NCI-H1105 treated with DMSO at 0.1 percent for 48 hours (cell line): ENCODE data around the gene TMEM192.
"Not testable (repeated sequence)": the region's sequence is repeated elsewhere in the genome, so short reads cannot be mapped to it uniquely, and the experiment has no call there.

Experiments
- DNase-seq: peaks from one replicate; lab custom pipeline; 2025; lab: John Stamatoyannopoulos, UW

The TMEM192 gene

GRCh38 chr4:165112368-165113121 lies at the start of gene TMEM192:
TMEM192 (minus strand) TSS chr4:165112860; CDS start chr4:165112773, 87 bp downstream.
- peak; percentile 82 for DNase-seq

DNA sequence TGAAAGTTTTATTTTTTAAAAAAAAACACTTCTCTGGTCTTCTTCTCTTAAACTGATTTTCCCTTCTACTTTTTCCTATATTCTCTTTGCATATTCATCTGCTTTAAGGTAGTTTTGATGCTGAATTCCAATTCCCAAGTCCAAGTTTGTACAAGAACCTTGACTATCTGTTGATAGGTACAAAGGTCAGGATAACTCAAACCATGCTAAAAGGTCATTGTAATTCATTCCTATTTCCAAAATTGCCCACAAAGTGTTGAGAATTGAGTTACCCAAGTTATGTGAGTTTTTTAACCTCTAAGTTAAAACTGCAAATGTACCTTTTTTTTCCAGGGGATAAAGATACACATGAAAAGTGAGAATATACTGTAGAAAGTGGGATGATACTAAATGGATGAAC lies 46.1 kb upstream of the TMEM192 start:
- no peak for DNase-seq

DNA sequence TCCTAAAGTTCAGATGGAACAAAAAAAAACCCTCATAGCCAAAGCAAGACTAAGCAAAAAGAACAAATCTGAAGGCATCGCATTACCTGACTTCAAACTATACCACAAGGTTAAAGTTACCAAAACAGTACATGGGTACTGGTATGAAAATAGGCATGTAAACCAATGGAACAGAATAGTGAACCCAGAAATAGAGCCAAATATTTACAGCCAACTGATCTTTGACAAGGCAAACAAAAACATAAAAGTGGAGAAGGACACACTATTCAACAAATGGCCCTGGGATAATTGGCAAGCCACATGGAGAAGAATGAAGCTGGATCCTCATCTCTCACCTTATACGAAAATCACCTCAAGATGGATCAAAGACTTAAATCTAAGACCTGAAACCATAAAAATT lies 44.2 kb upstream of the TMEM192 start:
- DNase-seq: no peak

- no peak for DNase-seq
These were observed 41.8 kb upstream of the TMEM192 start for GRCh38 chr4:165154482-165154881.

GRCh38 chr4:165152527-165152926 lies 39.9 kb upstream of the TMEM192 start:
- no peak for DNase-seq

- DNase-seq: no peak
These were observed 39.1 kb upstream of the TMEM192 start for GRCh38 chr4:165151734-165152133.

DNA sequence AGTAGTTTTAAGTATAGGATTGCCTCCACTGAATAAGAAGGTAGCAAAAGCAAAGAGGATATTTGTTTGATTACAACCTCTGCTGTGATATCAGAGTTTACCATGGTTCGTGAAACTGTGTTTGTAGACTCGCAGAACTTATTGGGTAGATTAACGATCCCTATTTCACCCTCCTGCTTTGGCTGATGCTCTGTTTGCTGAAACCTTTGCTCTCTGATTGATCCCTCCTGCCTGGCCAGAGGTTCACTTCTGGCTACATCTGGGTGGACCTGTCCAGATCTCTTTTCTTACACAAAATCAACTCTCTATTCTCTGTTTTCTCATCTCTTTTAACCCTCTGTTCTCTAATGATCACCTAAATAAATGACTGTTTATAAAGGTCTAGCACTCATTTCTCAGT lies 37.9 kb upstream of the TMEM192 start:
- no peak for DNase-seq

GRCh38 chr4:165138843-165139242 lies 26.2 kb upstream of the TMEM192 start:
- no peak for DNase-seq

GRCh38 chr4:165137205-165137604 lies 24.5 kb upstream of the TMEM192 start:
- DNase-seq: no peak

- no peak for DNase-seq
These were observed 23.9 kb upstream of the TMEM192 start for GRCh38 chr4:165136529-165136928.

GRCh38 chr4:165133150-165133549 lies 20.5 kb upstream of the TMEM192 start:
- DNase-seq: no peak

- peak; percentile 22 for DNase-seq
These were observed 18.7 kb upstream of the TMEM192 start for GRCh38 chr4:165131247-165131832.

- DNase-seq: no peak
These were observed 17.3 kb upstream of the TMEM192 start for GRCh38 chr4:165129924-165130323.

DNA sequence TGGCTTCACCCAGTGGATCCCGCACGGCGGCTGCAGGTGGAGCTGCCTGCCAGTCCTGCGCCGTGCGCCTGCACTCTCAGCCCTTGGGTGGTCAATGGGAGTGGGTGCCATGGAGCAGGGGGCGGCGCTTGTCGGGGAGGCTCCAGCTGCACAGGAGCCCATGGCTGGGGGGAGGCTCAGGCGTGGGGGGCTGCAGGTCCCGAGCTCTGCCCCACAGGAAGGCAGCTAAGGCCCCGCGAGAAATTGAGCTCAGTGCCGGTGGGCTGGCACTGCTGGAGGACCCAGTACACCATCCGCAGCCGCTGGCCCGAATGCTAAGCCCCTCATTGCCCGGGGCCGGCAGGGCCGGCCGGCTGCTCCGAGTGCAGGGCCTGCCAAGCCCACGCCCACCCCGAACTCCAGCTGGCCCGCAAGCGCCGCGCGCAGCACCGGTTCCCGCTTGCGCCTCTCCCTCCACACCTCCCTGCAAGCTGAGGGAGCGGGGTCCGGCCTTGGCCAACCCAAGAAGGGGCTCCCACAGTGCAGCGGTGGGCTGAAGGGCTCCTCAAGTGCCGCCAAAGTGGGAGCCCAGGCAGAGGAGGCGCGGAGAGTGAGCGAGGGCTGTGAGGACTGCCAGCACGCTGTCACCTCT lies 13.3 kb upstream of the TMEM192 start:
- DNase-seq: not testable (repeated sequence)

- no peak for DNase-seq
These were observed 11.8 kb upstream of the TMEM192 start for GRCh38 chr4:165124488-165124887.

GRCh38 chr4:165118256-165118909 lies 5.7 kb upstream of the TMEM192 start:
- no peak for DNase-seq

GRCh38 chr4:165115301-165115700 lies 2.6 kb upstream of the TMEM192 start:
- DNase-seq: no peak

DNA sequence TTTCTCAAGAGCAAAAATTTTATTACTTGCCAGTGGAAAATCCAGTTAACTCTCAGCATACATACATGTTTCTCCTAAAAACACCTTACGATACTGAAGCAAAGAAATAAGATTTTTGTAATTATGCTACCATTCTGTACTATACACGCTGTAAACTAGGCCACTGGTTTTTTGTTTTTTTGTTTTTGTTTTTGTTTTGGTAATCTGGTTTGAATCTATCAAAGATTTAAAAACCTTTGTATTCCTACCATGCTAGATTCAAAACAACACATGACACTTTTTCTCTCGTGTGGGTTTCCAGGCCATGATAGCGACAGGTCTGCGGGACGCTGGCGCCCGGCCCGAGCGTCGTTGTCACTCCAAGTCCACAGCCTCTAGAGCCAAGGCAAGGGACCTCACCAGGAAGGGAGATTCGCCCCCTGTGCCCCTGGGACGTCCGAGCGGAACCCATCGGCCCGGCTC lies 723 bp downstream of the TMEM192 start:
- no peak for DNase-seq

DNA sequence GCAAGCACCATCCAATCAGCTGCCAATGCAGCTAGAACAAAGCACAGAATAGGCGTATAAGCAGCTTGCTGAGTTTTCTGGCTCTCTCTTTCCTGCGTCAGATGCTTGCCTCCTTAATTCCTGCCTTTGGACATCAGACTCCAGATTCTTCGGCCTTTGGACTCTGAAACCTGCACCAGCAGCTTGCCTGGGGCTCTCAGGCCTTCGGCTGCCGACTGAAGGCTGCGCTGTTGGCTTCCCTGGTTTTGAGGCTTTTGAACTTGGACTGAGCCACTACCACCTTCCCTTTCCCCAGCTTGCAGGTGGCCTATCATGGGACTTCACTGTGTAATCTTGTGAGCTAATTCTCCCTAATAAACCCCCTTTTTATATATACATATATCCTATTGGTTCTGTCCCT lies 6.1 kb downstream of the TMEM192 start:
- no peak for DNase-seq

DNA sequence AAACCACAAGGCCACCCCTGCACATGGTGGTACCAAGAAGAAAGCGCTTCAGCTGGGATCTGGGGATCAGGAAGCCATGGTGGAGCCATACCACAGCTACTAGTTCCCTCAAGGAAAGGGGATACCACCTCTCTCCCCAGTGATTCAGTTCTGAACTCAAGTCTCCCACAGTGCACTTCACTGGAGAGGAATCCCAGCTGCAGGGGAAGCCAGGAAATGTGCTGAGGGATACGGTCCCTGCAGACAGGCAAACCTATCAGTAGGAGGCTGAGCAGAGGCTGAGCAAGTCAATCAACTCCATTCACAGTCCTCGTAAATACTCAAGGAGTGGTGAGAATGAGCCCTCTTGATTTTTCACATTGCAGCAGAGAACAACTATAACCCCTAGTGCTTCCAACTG lies 11.0 kb downstream of the TMEM192 start:
- no peak for DNase-seq

DNA sequence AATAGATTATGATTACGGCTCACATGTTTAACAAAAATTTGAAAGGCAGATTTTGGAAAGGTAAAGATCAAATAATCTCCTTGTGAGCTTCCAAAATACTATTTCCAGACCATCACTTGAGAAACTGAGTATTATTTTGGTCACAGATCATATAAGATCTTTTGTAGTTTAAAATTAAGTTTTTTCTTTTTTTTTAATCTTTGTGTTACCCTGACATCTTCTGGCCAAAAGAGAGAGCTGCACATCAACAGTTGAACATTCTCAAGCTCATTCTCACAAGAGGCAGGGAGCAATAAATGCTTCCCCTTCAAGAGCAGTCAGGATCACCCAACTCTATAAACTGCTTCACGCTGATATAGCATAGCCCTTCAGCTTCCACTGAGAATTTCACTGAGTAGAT lies 15.9 kb downstream of the TMEM192 start:
- peak; percentile 4 for DNase-seq

- DNase-seq: no peak
These were observed 17.4 kb downstream of the TMEM192 start for GRCh38 chr4:165095291-165095690.

GRCh38 chr4:165094873-165095272 lies 17.8 kb downstream of the TMEM192 start:
- DNase-seq: no peak
